Testis (tissue), 3 donors: ENCODE results near the gene BABAM2. TPM values are rescaled to one million over a fixed set of nuclear protein-coding genes. Genes with fewer than 3 reads are reported as not detected.

Experiments used
- DNase-seq: peaks from one replicate; pipeline ENCODE4 v3.0.0-alpha.2; 2019
- H3K27ac ChIP-seq, 2 donors: fragments of 200-600 bp; sonication (generic); one replicate each; pipeline ENCODE4 v1.5.1; 2019
- H3K27me3 ChIP-seq: fragments of 200-600 bp; sonication (generic); one replicate; pipeline ENCODE4 v1.5.1; 2019
- H3K36me3 ChIP-seq: fragments of 200-600 bp; sonication (generic); one replicate; pipeline ENCODE4 v1.5.1; 2017; ENCODE audit warnings: low read depth; ENCODE audit errors: missing control alignments
- H3K4me1 ChIP-seq: fragments of 200-600 bp; sonication (generic); one replicate; pipeline ENCODE4 v1.5.1; 2019
- H3K4me3 ChIP-seq, 2 donors: fragments of 200-600 bp; sonication (generic); one replicate each; pipeline ENCODE4 v1.5.1; 2017 to 2019
- H3K9me3 ChIP-seq: fragments of 200-600 bp; sonication (generic); one replicate; pipeline ENCODE4 v1.5.1; 2017
- POLR2A ChIP-seq: fragments of 450-650 bp; IDR thresholded peaks from one replicate; pipeline ENCODE4 v1.6.1; 2017; ENCODE audit warnings: antibody characterized with exemption, mild to moderate bottlenecking, moderate library complexity
- WGBS, 2 donors: methylation state at CpG; one replicate each; pipeline ENCODE4 v1.1.5; 2018; 5-methylcytosine and 5-hydroxymethylcytosine counted together
- intact Hi-C: fragments of 100-400 bp; cut with DNase I; formaldehyde crosslinking; loops from one replicate; pipeline ENCODE4 v1.15.1; 2023; ENCODE audit warnings: low total_unique reads
- polyA plus RNA-seq: library from polyadenylated mRNA; stranded (reverse); fragments of 350-450 nt; fragmentation: Illumina TruSeq; extraction: RNeasy Lipid Tissue Mini Kit (QIAGEN cat#74804); gene quantifications from one replicate; pipeline ENCODE4 v1.2.3, GENCODE V29; 2014; ENCODE audit warnings: low read depth, low replicate concordance; ENCODE audit not compliant: insufficient read depth
- total RNA-seq, 2 donors: library from RNA; depleted of rRNA; stranded (reverse); fragments of >200 nt; gene quantifications; one replicate each; pipeline ENCODE4 v1.2.3, GENCODE V29; 2016
- TF ChIP-seq, protein P1 (sequence below), 3 experiments: fragments of 450-650 bp in 2 of 3; fragments of 200-600 bp in 1 of 3; sonication (generic) in 1 of 3; IDR thresholded peaks; one replicate each; pipeline ENCODE4 v1.5.1; 2016 to 2019; ENCODE audit warnings: antibody characterized with exemption in 3 of 3, mild to moderate bottlenecking in 2 of 3, moderate library complexity in 1 of 3

Gene BABAM2
- total and polyA plus RNA-seq, 3 donors from 2014 or later = 49.2 to 70.6 (median 59.1) TPM

DNA sequence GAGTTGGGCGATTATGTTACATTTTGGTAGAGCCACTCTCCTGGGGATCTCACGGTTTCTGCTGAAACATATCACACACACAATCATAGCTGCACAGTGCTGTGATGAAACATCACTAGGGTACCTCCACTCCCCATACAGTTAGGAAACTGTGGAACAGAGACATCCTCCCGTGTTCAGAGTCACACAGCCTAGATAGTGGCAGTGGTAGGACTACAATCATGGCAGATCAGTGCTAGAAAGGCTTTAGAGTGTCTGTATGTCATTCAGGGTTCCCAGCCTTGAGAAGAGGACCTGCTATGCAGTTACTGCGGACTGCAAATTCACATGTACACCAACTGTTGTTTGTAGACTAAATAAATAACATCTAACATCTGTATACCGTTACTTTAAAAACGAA, 291.8 kb downstream of the BABAM2 start:
- 78 to 81% methylated on average over 6 of the region's 6 CpGs for WGBS, 2 donors
- DNase-seq = no peak

DNA sequence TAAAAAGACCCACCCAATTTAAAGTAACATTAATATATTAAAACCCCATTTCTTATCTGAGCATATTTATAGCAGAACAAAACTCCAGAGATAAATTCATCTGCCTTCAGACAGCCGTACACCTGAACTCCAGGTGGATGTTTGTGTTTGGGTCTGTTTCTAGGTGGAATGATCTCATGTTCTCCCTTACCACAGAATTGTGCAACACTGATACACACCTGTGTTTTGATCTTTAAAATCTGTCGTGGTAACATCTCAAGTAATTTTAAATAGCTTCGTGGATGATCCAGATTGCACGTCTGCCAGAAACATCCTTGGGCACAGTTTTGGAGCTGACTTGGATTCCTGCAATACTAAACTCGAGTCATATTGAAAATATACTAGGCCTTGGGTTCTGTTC, 294.6 kb downstream of the BABAM2 start:
- intact Hi-C loops = no loop called here
- Histone ChIP-seq H3K4me3 (no peak overlapping the region), H3K27ac (no peak overlapping the region), H3K4me1 (no peaks in the 10 kb centered on the region), H3K9me3 (no peaks in the 10 kb centered on the region), H3K27me3 (no peaks in the 10 kb centered on the region), H3K36me3 (no peaks in the 10 kb centered on the region)
- DNase-seq = no peak
- WGBS, 2 donors = 71 to 78% methylated on average over 5 of the region's 5 CpGs
- TF ChIP-seq, protein P1, sequence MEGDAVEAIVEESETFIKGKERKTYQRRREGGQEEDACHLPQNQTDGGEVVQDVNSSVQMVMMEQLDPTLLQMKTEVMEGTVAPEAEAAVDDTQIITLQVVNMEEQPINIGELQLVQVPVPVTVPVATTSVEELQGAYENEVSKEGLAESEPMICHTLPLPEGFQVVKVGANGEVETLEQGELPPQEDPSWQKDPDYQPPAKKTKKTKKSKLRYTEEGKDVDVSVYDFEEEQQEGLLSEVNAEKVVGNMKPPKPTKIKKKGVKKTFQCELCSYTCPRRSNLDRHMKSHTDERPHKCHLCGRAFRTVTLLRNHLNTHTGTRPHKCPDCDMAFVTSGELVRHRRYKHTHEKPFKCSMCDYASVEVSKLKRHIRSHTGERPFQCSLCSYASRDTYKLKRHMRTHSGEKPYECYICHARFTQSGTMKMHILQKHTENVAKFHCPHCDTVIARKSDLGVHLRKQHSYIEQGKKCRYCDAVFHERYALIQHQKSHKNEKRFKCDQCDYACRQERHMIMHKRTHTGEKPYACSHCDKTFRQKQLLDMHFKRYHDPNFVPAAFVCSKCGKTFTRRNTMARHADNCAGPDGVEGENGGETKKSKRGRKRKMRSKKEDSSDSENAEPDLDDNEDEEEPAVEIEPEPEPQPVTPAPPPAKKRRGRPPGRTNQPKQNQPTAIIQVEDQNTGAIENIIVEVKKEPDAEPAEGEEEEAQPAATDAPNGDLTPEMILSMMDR (IDR thresholded peaks at IDR 0.05) = no peak
- TF ChIP-seq POLR2A = no peak

More for the DNA sequence above, 291.8 kb downstream of the BABAM2 start:
- no peaks in the 10 kb centered on the region for H3K36me3 ChIP-seq
- H3K27ac ChIP-seq = no peak overlapping the region
- no peak overlapping the region for H3K4me3 ChIP-seq
- intact Hi-C loops = no loop called here
- no peaks in the 10 kb centered on the region for H3K9me3 ChIP-seq
- no peaks in the 10 kb centered on the region for H3K4me1 ChIP-seq
- no peak for TF ChIP-seq POLR2A
- TF ChIP-seq, protein P1 (IDR thresholded peaks at IDR 0.05) = no peak
- H3K27me3 ChIP-seq = no peaks in the 10 kb centered on the region

DNA sequence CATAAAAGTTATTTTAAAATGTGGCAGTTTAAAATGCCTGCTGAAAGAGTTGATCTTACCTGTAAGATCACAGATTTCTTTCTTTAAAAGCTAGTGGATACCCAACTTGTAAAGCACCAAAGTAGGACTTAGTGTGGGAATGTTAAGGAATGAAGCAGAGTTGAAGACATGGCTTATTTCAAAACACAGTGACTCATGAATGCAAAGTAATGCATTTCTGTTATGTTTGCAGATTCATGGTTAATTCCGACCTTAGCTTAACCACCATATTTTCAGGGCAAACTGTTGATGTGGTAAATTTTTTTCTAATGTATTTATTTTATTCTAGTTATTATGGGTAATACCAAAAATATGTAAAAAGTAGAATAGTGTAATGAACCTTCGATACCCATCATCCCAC, 295.4 kb downstream of the BABAM2 start:
- no peaks in the 10 kb centered on the region for H3K9me3 ChIP-seq
- intact Hi-C loops = no loop called here
- TF ChIP-seq, protein P1 (IDR thresholded peaks at IDR 0.05) = no peak
- TF ChIP-seq POLR2A = no peak
- 91 to 94% methylated on average over 2 of the region's 2 CpGs for WGBS, 2 donors
- DNase-seq = no peak
- no peaks in the 10 kb centered on the region for H3K4me1 ChIP-seq
- no peaks in the 10 kb centered on the region for H3K27me3 ChIP-seq
- H3K4me3 ChIP-seq = no peak overlapping the region
- no peak overlapping the region for H3K27ac ChIP-seq
- no peaks in the 10 kb centered on the region for H3K36me3 ChIP-seq

DNA sequence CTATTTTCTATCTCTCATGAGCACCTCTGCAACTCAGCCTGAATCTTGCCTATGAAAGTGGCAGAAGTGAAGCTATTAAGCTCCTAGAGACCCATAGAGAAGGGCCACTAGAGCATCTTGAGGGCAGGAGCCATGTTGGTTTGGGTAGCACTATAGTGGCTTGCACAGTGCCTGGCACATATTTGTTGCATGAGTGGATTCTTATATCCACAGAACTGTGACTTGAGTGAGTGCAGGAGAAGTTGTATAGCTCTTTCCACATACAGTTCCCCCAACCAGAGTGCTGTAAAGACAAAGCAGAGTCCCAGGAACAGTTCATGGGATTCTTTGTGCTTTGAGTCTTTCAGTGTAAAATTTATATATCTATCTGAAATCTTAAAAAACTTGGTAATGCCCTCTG, 296.7 kb downstream of the BABAM2 start:
- no peak for TF ChIP-seq POLR2A
- TF ChIP-seq, protein P1 (IDR thresholded peaks at IDR 0.05) = no peak
- no peaks in the 10 kb centered on the region for H3K4me1 ChIP-seq
- H3K36me3 ChIP-seq = no peaks in the 10 kb centered on the region
- H3K27me3 ChIP-seq = no peaks in the 10 kb centered on the region
- no peak overlapping the region for H3K4me3 ChIP-seq
- H3K9me3 ChIP-seq = no peaks in the 10 kb centered on the region
- H3K27ac ChIP-seq = no peak overlapping the region
- intact Hi-C loops = no loop called here
- DNase-seq = no peak

GRCh38 chr2:28188436-28188835, 297.9 kb downstream of the BABAM2 start:
- H3K27me3 ChIP-seq = no peaks in the 10 kb centered on the region
- H3K27ac ChIP-seq = no peak overlapping the region
- H3K36me3 ChIP-seq = no peaks in the 10 kb centered on the region
- DNase-seq = no peak
- TF ChIP-seq POLR2A = no peak
- TF ChIP-seq, protein P1 (IDR thresholded peaks at IDR 0.05) = no peak
- H3K4me1 ChIP-seq = no peaks in the 10 kb centered on the region
- intact Hi-C loops = no loop called here
- no peak overlapping the region for H3K4me3 ChIP-seq
- 96% methylated on average over 4 of the region's 4 CpGs for WGBS, 2 donors
- no peaks in the 10 kb centered on the region for H3K9me3 ChIP-seq
